Natural killer cell treated with Interleukin-12 subunit alpha and Interleukin-12 subunit beta and Interleukin-15 and Interleukin-18, amount 100 ng/mL, for 72 hours (primary cell): ENCODE results near the gene DMBX1. TPM values are rescaled to one million over a fixed set of nuclear protein-coding genes. Genes with fewer than 3 reads are reported as not detected.

Source experiments
- ATAC-seq, 2 donors: fragments of 150-1000 bp; cut with Tn5 transposase in 1 of 2; sonication (Bioruptor Pico), chemical (Tn5 transposase) in 1 of 2; 2 replicates each; pipeline ENCODE4 v1.10.0; 2021
- DNase-seq: peaks from one replicate; pipeline ENCODE4 v3.0.0; 2022; ENCODE audit warnings: low spot score
- H3K27ac Mint-ChIP-seq, 2 donors: 1 replicate in 1 of 2; 2 replicates in 1 of 2; pipeline ENCODE4 v1.8.0; 2022; ENCODE audit warnings: mixed read lengths in 2 of 2, mild to moderate bottlenecking in 1 of 2, moderate library complexity in 1 of 2
- H3K27me3 Mint-ChIP-seq, 2 donors: 1 replicate in 1 of 2; 2 replicates in 1 of 2; pipeline ENCODE4 v1.8.0; 2022; ENCODE audit warnings: mixed read lengths in 2 of 2
- H3K36me3 Mint-ChIP-seq: one replicate; pipeline ENCODE4 v1.8.0; 2022; ENCODE audit warnings: mixed read lengths
- H3K4me1 Mint-ChIP-seq, 2 donors: 1 replicate in 1 of 2; 2 replicates in 1 of 2; pipeline ENCODE4 v1.8.0; 2022; ENCODE audit warnings: low read depth in 2 of 2, mixed read lengths in 2 of 2, mild to moderate bottlenecking in 1 of 2
- H3K4me3 Mint-ChIP-seq: one replicate; pipeline ENCODE4 v1.8.0; 2022; ENCODE audit warnings: mixed read lengths
- H3K9me3 Mint-ChIP-seq: 2 replicates; pipeline ENCODE4 v1.8.0; 2022; ENCODE audit warnings: mixed read lengths
- total RNA-seq, 2 donors: library from RNA; stranded (reverse); gene quantifications; one replicate each; pipeline ENCODE4 v1.2.3, GENCODE V29; 2022

The DMBX1 gene
- total RNA-seq, 2 donors from 2014 or later: 0.26 to 0.47 TPM

DNA sequence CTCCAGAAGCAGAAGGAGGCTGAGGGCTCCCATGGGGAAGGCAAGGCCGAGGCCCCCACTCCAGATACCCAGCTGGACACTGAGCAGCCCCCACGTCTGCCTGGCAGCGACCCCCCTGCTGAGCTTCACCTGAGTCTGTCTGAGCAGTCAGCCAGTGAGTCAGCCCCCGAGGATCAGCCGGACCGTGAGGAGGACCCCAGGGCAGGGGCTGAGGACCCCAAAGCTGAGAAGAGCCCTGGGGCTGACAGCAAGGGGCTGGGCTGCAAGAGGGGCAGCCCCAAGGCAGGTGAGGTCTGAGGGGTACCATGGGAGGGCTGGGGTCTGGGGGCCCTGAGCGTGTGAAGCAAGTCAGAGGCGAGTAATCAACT is 21.3 kb downstream of the DMBX1 start:
- no peak overlapping the region for H3K27ac Mint-ChIP-seq
- peaks cover 10 to 11% of the 10 kb centered on the region in 2 donors for H3K27me3 Mint-ChIP-seq
- H3K4me1 Mint-ChIP-seq: peaks cover 3 to 6% of the 10 kb centered on the region in 2 donors
- DNase-seq (no peak), ATAC-seq (no peak)
- no peaks in the 10 kb centered on the region for H3K36me3 Mint-ChIP-seq
- H3K9me3 Mint-ChIP-seq: no peaks in the 10 kb centered on the region
- H3K4me3 Mint-ChIP-seq: no peak overlapping the region

DNA sequence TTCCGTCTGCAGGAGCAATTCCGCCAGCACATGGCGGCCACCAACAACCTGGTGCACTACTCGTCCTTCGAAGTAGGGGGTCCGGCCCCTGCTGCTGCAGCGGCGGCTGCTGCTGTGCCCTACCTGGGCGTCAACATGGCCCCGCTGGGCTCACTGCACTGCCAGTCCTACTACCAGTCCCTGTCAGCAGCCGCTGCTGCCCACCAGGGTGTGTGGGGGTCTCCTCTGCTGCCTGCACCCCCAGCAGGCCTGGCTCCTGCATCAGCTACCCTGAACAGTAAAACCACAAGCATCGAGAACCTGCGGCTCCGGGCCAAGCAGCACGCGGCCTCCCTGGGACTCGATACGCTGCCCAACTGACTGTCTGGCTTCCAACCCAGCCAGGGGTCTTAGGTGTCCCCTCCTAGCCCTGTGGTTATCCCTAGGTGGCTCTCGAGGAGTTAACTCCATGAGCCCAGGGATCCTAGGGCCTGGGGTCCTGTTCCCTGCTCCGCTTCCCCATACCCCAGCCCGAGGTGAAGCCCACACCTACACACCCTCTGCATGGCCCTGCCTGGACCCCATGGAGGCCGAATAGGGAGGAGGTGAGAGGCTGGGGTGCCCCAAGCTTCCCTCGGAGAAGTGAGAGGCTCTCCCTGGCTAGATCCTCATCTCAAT is 22.6 kb downstream of the DMBX1 start:
- Mint-ChIP-seq H3K4me3 (no peak overlapping the region), H3K4me1 (peaks cover 3 to 6% of the 10 kb centered on the region in 2 donors), H3K27ac (no peak overlapping the region), H3K36me3 (no peaks in the 10 kb centered on the region), H3K27me3 (peaks cover 18 to 23% of the 10 kb centered on the region in 2 donors), H3K9me3 (no peaks in the 10 kb centered on the region)
- DNase-seq: no peak
- no peak for ATAC-seq

DNA sequence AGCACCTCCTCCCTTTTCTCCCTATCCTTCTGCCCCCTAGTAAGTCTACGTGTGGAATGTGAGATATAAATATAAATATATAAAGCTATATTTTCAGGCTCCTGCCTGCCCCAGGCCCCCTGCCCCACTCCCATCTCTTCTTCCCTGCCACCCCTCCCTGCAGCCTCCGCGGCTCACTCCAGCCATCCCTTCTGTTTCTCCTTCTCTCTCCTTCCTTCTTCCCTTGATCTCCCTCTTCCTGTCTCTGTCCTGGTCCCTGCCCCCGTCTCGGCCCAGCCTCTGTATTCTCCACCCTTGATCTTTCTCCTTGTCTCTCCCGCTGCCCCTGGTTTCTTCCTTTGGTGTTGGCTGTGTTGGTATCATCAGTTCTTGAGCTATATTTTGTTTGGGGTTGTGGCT is 23.2 kb downstream of the DMBX1 start:
- peaks cover 3 to 6% of the 10 kb centered on the region in 2 donors for H3K4me1 Mint-ChIP-seq

DNA sequence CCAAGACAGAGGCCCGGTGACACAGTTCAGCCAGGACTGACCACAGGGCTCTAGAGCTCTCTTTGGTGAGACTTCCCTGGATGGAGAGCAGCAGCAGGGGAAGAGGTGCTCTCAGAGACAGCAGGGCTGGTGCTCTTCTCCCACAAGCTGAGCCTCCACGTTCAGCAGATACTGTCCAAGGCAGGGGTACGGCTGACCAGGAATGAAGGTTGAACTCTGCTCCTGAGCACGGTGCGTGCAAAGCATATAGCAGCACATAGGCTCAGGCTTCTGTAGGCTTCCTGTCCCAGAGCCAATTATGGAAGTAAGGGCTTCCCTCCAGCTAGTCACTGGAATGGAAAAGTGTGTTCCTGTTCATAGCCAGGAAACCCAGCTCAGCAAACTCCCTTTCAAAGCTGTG is 23.9 kb downstream of the DMBX1 start:
- H3K36me3 Mint-ChIP-seq: no peaks in the 10 kb centered on the region
- DNase-seq (no peak), ATAC-seq (no peak)
- H3K27ac Mint-ChIP-seq: no peak overlapping the region
- H3K4me1 Mint-ChIP-seq: peaks cover 3 to 6% of the 10 kb centered on the region in 2 donors
- H3K9me3 Mint-ChIP-seq: no peaks in the 10 kb centered on the region
- peaks cover 28 to 35% of the 10 kb centered on the region in 2 donors for H3K27me3 Mint-ChIP-seq
- no peak overlapping the region for H3K4me3 Mint-ChIP-seq

More for the DNA sequence above, 23.2 kb downstream of the DMBX1 start:
- H3K4me3 Mint-ChIP-seq: no peak overlapping the region
- no peaks in the 10 kb centered on the region for H3K9me3 Mint-ChIP-seq
- ATAC-seq: no peak
- no peak overlapping the region for H3K27ac Mint-ChIP-seq
- no peak for DNase-seq
- no peaks in the 10 kb centered on the region for H3K36me3 Mint-ChIP-seq
- peaks cover 20 to 28% of the 10 kb centered on the region in 2 donors for H3K27me3 Mint-ChIP-seq

DNA sequence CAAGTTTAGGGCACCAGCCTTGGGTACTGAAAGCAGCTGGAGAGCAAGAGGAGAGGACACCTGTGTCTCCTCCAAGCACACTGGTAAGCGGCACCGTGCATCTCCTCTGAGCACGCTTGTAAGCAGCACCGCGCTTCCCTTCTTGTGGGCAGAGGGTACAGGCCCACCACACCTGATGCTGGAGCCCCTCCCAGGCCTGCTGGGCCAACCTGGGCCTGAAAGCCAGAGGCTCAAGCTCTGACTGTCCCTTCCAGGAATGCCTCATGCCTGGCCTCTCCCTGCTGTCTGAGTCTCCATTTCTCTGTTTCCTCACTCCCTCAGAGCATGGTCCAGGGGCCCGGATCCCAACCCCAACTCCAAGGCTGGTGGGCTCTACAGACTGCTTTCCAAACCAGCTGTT is 25.9 kb downstream of the DMBX1 start:
- peaks cover 29 to 35% of the 10 kb centered on the region in 2 donors for H3K27me3 Mint-ChIP-seq
- ATAC-seq (no peak), DNase-seq (no peak)
- peaks cover 6 to 9% of the 10 kb centered on the region in 2 donors for H3K4me1 Mint-ChIP-seq
- H3K4me3 Mint-ChIP-seq: no peak overlapping the region
- H3K27ac Mint-ChIP-seq: no peak overlapping the region
- no peaks in the 10 kb centered on the region for H3K36me3 Mint-ChIP-seq
- no peaks in the 10 kb centered on the region for H3K9me3 Mint-ChIP-seq

DNA sequence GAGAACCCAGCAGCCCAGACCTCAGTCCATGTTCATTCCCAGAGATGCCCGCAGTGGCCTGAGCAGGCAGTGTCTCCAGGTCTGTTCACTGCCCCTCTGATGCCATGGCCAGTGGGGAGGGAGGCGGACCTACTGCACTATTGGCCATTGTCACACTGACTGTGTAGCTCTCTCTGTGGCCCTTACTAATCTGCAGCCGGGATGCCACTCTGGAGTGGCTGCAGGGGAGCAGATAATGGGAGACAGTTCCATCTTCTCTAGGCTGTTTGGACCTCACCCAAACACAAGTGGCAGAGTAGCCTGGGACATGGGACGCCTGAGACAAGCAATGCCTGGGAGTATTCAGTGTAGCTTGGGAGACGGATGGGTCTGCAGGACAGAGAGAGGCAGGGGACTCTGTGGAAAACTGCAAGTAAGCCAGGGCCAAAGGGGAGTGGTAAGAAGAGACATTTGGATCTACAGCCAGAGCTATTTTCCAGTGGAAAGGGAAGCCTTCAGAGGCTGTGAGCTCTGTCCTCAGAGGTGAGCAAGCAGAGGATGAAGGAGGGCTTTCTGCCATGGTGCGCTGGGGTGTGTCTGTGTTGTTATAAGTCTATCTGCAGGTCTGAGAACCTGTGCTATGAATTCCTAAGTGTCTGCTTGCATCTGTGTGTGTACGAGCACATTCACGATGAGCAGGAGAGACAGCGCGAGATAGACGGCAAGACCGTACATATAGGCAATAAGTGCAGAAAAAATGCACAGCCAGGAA is 26.7 kb downstream of the DMBX1 start:
- H3K9me3 Mint-ChIP-seq: no peaks in the 10 kb centered on the region
- H3K36me3 Mint-ChIP-seq: no peaks in the 10 kb centered on the region
- H3K27ac Mint-ChIP-seq: no peak overlapping the region
- H3K4me1 Mint-ChIP-seq: peaks cover 9 to 13% of the 10 kb centered on the region in 2 donors
- ATAC-seq (no peak), DNase-seq (no peak)
- H3K27me3 Mint-ChIP-seq: peaks cover 29 to 35% of the 10 kb centered on the region in 2 donors
- H3K4me3 Mint-ChIP-seq: no peak overlapping the region

DNA sequence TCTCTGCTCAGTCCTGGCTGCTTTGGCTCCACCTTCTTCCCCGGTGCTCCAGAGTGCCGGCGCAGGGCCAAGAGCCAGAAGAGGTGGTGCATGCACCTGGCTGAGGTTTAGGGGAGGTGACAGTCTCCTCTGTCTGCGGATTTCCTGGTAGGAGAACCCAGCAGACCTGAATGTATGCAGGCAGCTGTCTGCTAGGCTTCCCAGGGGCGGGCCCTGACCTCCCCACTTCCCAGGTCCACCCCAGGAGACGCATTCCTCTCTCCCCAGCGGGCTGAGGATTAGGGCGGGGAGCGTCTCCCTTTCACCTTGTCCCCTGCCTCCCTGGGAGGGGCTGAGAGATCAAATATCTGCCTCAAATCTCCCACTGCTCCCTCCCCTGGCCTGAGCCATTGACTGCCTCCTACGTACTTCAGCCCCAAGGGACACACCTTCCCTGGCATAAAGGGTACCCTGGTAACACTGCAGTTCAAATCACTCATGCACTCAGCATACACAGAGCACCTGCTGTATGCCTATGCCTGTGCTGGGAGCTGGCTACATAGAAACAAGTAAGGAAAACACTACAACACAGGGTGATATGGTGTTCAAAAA is 27.5 kb downstream of the DMBX1 start:
- no peak overlapping the region for H3K27ac Mint-ChIP-seq
- H3K4me1 Mint-ChIP-seq: peaks cover 14 to 20% of the 10 kb centered on the region in 2 donors
- no peak for ATAC-seq
- H3K9me3 Mint-ChIP-seq: no peaks in the 10 kb centered on the region
- H3K4me3 Mint-ChIP-seq: no peak overlapping the region
- H3K27me3 Mint-ChIP-seq: peaks cover 29 to 35% of the 10 kb centered on the region in 2 donors
- no peaks in the 10 kb centered on the region for H3K36me3 Mint-ChIP-seq
- no peak for DNase-seq

DNA sequence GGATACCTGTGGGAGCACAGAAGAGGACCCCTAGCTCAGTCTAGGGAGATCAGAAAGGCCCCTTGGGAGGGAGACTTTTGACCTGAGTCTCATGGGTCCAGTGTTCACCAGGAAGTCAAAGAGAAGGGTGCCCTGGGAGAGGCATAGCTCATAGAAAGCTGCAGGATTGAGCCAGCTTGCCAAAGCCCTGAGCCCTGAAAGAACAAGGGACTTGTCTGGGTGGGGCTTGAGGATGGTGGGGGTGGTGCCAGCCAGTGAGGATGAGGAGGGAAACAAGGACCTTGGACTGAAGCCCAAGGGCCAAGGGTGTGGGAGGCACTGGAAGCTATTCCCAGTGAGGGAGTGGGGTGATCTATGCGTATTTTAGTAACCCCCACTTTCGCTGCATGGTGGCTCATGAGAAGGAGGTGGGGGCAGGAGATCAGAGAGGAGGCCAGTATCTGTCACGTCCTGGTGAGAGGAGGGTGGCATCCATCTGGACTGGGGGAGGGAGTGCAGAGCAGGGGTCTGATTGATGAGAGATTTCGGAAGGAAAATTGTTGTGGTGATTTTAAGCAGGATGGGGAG is 28.4 kb downstream of the DMBX1 start:
- DNase-seq: no peak
- Mint-ChIP-seq H3K4me3 (no peak overlapping the region), H3K27me3 (peaks cover 26 to 31% of the 10 kb centered on the region in 2 donors), H3K9me3 (no peaks in the 10 kb centered on the region), H3K27ac (peak overlapping the region in 1 of 2 donors; percentile 77), H3K4me1 (peaks cover 20 to 25% of the 10 kb centered on the region in 2 donors), H3K36me3 (no peaks in the 10 kb centered on the region)
- no peak for ATAC-seq

DNA sequence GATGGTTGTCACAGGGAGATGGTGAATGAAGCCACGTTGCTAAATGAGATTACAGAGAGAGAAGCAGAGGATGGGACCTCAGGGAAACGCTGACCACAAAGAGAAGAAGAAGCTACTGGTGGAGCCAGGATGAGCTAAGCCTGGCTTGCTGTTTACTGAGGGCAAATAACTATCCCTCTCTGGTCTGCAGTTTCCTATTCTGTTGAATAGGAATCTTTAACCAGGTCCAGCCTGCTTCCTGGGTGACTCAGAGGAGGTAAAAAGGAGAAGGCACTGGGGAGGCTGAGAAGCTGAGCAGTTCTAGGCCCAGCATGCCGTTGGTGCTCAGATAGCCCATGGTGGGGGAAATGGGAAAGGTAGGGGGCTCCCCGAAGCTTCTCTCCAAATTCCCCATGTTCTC is 29.6 kb downstream of the DMBX1 start:
- H3K4me1 Mint-ChIP-seq: peaks cover 24 to 27% of the 10 kb centered on the region in 2 donors
- no peak overlapping the region for H3K4me3 Mint-ChIP-seq
- no peaks in the 10 kb centered on the region for H3K9me3 Mint-ChIP-seq
- no peak overlapping the region for H3K27ac Mint-ChIP-seq
- DNase-seq (no peak), ATAC-seq (no peak)
- H3K36me3 Mint-ChIP-seq: no peaks in the 10 kb centered on the region
- peaks cover 27 to 28% of the 10 kb centered on the region in 2 donors for H3K27me3 Mint-ChIP-seq

DNA sequence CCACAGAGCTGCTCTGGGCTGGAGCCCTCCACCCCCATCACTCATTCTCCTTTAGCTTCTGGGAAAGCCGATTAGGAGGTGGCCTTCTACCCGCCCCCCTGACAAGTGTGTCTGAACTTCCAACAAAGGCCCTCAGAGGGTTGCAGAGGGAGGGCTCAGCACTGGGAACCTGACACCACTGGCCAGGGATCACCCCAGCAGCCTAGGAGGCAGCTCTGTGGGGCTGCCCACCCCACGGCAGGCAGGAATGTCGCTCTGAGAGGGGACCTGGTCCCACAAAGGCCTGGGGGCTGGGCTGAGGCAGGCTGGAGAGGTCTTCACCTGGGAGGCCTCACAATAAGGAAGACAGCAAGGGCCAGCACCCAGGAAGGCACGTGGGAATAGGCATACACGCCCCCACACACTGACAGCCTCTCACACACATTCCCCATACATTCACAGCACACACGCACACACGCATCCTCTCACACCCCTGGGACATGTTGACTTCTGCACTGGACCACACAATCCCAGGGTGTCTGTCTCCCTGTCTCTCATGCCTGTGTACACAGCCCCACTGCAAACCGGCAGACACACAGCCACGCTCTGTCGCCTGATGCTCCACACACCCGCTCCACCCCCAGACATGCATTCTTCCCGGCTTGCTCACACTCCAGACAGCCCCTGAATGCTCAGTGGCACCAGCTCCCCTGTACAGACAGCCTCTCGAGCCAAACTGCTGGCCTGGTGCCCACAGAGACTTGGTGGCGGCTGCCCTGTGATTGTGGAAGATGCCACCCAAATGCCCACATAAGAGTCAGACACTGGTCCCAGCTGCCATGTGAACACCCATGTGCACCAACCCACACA is 30.7 kb downstream of the DMBX1 start:
- H3K4me3 Mint-ChIP-seq: no peak overlapping the region
- H3K36me3 Mint-ChIP-seq: no peaks in the 10 kb centered on the region
- H3K27ac Mint-ChIP-seq: peak overlapping the region in 1 of 2 donors; percentile 86
- DNase-seq (no peak), ATAC-seq (no peak)
- H3K27me3 Mint-ChIP-seq: peaks cover 27 to 28% of the 10 kb centered on the region in 2 donors
- H3K4me1 Mint-ChIP-seq: peaks cover 32% of the 10 kb centered on the region in 2 donors
- H3K9me3 Mint-ChIP-seq: no peaks in the 10 kb centered on the region

DNA sequence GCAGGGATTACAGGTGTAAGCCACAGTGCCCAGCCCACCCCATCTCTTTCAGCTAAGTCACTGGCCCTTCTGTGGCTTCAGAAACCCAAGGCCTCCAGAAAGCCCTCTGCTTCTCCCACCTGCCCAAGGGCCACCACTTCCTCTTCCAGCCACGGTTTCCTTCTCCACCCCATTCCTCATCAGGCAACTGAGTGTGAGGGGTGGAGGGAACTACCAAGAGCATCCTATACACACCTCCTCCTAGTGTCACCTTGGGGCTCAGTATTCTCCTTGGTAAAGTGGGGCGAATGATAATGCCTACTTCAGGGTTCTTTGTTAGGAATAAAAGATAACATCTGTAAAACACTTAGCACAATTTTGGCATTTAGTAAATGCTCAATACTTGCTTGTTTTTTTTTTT is 31.8 kb downstream of the DMBX1 start:
- Mint-ChIP-seq H3K27ac (peak overlapping the region; percentile 84 to 86), H3K4me3 (peak overlapping the region; percentile 70), H3K4me1 (peaks cover 38% of the 10 kb centered on the region in 2 donors), H3K36me3 (no peaks in the 10 kb centered on the region), H3K9me3 (no peaks in the 10 kb centered on the region), H3K27me3 (peaks cover 20 to 26% of the 10 kb centered on the region in 2 donors)
- no peak for ATAC-seq
- DNase-seq: no peak

DNA sequence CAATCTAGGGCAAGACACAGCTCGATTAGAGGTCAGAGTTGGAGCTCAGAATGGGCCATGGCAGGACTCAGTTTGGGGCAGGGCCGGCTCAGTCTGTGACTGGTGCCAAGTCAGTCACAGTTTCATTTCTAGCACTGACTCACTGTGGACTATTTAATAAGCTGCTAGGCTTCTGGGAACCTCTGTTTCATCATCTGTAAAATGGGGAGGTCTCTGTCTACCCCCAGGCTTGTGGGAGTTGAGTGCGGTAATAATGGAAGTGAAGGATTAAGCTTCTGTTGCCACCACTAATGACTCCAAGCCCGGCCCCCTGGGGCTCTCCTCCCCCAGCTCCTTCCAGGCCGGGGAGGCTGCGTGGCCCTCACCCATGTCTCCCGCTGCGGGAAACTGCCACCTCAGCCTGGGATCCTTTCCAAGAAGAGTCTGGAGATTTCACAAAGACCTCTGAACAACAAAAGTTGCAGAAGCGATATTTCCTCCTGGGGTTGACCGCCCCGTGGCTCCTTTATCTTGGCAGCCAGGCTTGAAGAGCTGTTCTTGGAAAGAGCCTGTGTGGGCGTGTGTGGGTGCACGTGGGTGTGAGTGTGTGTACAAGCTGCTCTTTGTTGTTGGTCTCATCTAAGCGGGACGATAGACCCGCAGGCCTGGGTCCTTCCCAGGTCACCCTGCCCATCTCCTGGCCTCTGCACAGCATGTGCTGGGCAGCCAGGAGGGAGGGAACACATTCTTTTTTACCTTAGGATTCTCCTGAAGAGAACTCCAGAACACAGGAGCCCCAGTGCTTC is 32.7 kb downstream of the DMBX1 start:
- Mint-ChIP-seq H3K9me3 (no peaks in the 10 kb centered on the region), H3K36me3 (no peaks in the 10 kb centered on the region), H3K27ac (peak overlapping the region; percentile 84 to 86), H3K4me1 (peaks cover 38% of the 10 kb centered on the region in 2 donors), H3K4me3 (peak overlapping the region; percentile 70), H3K27me3 (peaks cover 11 to 22% of the 10 kb centered on the region in 2 donors)
- ATAC-seq (peak; percentile 91 to 94), DNase-seq (peak; percentile 73)
